Neural cell (in vitro differentiated cells): Measurements from ENCODE around the gene CST9L. TPM values are rescaled to one million over a fixed set of nuclear protein-coding genes. Genes with fewer than 3 reads are reported as not detected.

Source experiments
- H2AFZ ChIP-seq: fragments of 200-600, 300-800 bp; sonication (generic), shearing (Covaris generic); 2 replicates; pipeline ENCODE4 v1.6.0; 2014; ENCODE audit warnings: low read depth, mild to moderate bottlenecking, antibody characterized with exemption, low read length, moderate library complexity
- H3F3A ChIP-seq: fragments of 200-600 bp; shearing (Covaris generic); 2 replicates; pipeline ENCODE4 v1.6.1; 2016; ENCODE audit warnings: mild to moderate bottlenecking, moderate library complexity, mixed read lengths, antibody characterized with exemption, low read length; ENCODE audit not compliant: insufficient read depth, poor library complexity, severe bottlenecking
- H3K27ac ChIP-seq: fragments of 200-600, 300-800 bp; sonication (generic), shearing (Covaris generic); 2 replicates; pipeline ENCODE4 v1.5.1; 2014; ENCODE audit warnings: mild to moderate bottlenecking, low read length, moderate library complexity
- H3K27me3 ChIP-seq: fragments of 300-800, 200-600 bp; sonication (generic), shearing (Covaris generic); 2 replicates; pipeline ENCODE4 v1.6.0; 2014; ENCODE audit warnings: mild to moderate bottlenecking, low read depth, low read length, moderate library complexity; ENCODE audit not compliant: insufficient read depth
- H3K36me3 ChIP-seq: fragments of 300-800, 200-600 bp; sonication (generic), shearing (Covaris generic); 2 replicates; pipeline ENCODE4 v1.5.1; 2014; ENCODE audit warnings: mild to moderate bottlenecking, antibody characterized with exemption, low read length, moderate library complexity; ENCODE audit not compliant: insufficient read depth
- H3K4me2 ChIP-seq: fragments of 300-800, 200-600 bp; sonication (generic), shearing (Covaris generic); 2 replicates; pipeline ENCODE4 v1.6.0; 2014; ENCODE audit warnings: mild to moderate bottlenecking, low read length
- H3K4me3 ChIP-seq: fragments of 300-800, 200-600 bp; sonication (generic), shearing (Covaris generic); 2 replicates; pipeline ENCODE4 v1.5.1; 2014; ENCODE audit warnings: mild to moderate bottlenecking, low read length, moderate library complexity
- H3K79me2 ChIP-seq: fragments of 200-600 bp; shearing (Covaris generic); replicated peaks from 2 replicates; pipeline ENCODE4 v1.6.0; 2014; ENCODE audit warnings: mild to moderate bottlenecking, low read length, moderate library complexity; ENCODE audit not compliant: insufficient read depth
- H3K9ac ChIP-seq: fragments of 300-800, 200-600 bp; sonication (generic), shearing (Covaris generic); 2 replicates; pipeline ENCODE4 v1.6.1; 2016; ENCODE audit warnings: mild to moderate bottlenecking, low read length, mixed read lengths
- H3K9me2 ChIP-seq: fragments of 200-600 bp; shearing (Covaris generic); 2 replicates; pipeline ENCODE4 v1.6.1; 2016; ENCODE audit warnings: mild to moderate bottlenecking, low read length, mixed read lengths; ENCODE audit not compliant: insufficient read depth
- H3K9me3 ChIP-seq: fragments of 200-600, 300-800 bp; sonication (generic), shearing (Covaris generic); 2 replicates; pipeline ENCODE4 v1.6.1; 2016; ENCODE audit warnings: mild to moderate bottlenecking, mixed run types, low read length, moderate library complexity, mixed read lengths
- H4K20me1 ChIP-seq: fragments of 200-600 bp; shearing (Covaris generic); 2 replicates; pipeline ENCODE4 v1.6.1; 2016; ENCODE audit warnings: mild to moderate bottlenecking, mixed run types; ENCODE audit not compliant: insufficient read depth
- CTCF ChIP-seq: fragments of 450-650 bp; IDR thresholded peaks from 2 replicates; pipeline ENCODE4 v1.5.1; 2014; ENCODE audit warnings: antibody characterized with exemption, mild to moderate bottlenecking, moderate library complexity; ENCODE audit not compliant: poor library complexity, severe bottlenecking
- EP300 ChIP-seq: fragments of 450-650 bp; conservative IDR thresholded peaks from 2 replicates; pipeline ENCODE4 v1.6.1; 2014; ENCODE audit warnings: antibody characterized with exemption, mild to moderate bottlenecking, moderate library complexity; ENCODE audit not compliant: poor library complexity, severe bottlenecking
- EZH2 ChIP-seq: fragments of 200-600, 300-800 bp; shearing (Covaris generic), sonication (generic); IDR thresholded peaks from 2 replicates; pipeline ENCODE4 v1.6.1; 2014; ENCODE audit warnings: antibody characterized with exemption, low read length, borderline replicate concordance, mild to moderate bottlenecking; ENCODE audit not compliant: insufficient read depth, poor library complexity, severe bottlenecking
- MXI1 ChIP-seq: fragments of 450-650 bp; conservative IDR thresholded peaks from 2 replicates; pipeline ENCODE4 v1.6.1; 2014; ENCODE audit warnings: antibody characterized with exemption, mild to moderate bottlenecking; ENCODE audit not compliant: poor library complexity, severe bottlenecking
- POLR2AphosphoS5 ChIP-seq: IDR thresholded peaks from 2 replicates; pipeline ENCODE4 v1.6.1; 2012
- RAD21 ChIP-seq: fragments of 450-650 bp; conservative IDR thresholded peaks from 2 replicates; pipeline ENCODE4 v1.6.1; 2014; ENCODE audit warnings: antibody characterized with exemption, mild to moderate bottlenecking, moderate library complexity
- SMC3 ChIP-seq: fragments of 450-650 bp; conservative IDR thresholded peaks from 2 replicates; pipeline ENCODE4 v1.6.1; 2014; ENCODE audit warnings: antibody characterized with exemption, mild to moderate bottlenecking, moderate library complexity; ENCODE audit not compliant: poor library complexity
- TAF1 ChIP-seq: IDR thresholded peaks from 2 replicates; pipeline ENCODE4 v1.6.1; 2012; ENCODE audit warnings: low read depth
- polyA plus RNA-seq: library from polyadenylated mRNA; depleted of rRNA; stranded (reverse); fragments of >200 nt; gene quantifications from 2 replicates; pipeline ENCODE4 v1.2.3, GENCODE V29; 2014
- TF ChIP-seq, protein P1 (sequence below): IDR thresholded peaks from 2 replicates; pipeline ENCODE4 v1.6.1; 2012; ENCODE audit warnings: borderline replicate concordance

Gene CST9L
- polyA plus RNA-seq, 1 donor from 2014 or later: not detected

- Histone ChIP-seq H4K20me1 (no peaks in the 10 kb centered on the region), H3K27ac (no peak overlapping the region), H2AFZ (no peak overlapping the region), H3K27me3 (no peaks in the 10 kb centered on the region), H3K4me2 (no peak overlapping the region), H3K4me3 (no peak overlapping the region), H3K9me2 (no peaks in the 10 kb centered on the region), H3K9ac (no peak overlapping the region), H3F3A (no peaks in the 10 kb centered on the region), H3K9me3 (no peaks in the 10 kb centered on the region), H3K36me3 (no peaks in the 10 kb centered on the region), H3K79me2 (no peaks in the 10 kb centered on the region)
- TF ChIP-seq TAF1: no peak
- no peak for TF ChIP-seq MXI1
These were observed 31.8 kb downstream of the CST9L start for GRCh38 chr20:23536328-23536974.

DNA sequence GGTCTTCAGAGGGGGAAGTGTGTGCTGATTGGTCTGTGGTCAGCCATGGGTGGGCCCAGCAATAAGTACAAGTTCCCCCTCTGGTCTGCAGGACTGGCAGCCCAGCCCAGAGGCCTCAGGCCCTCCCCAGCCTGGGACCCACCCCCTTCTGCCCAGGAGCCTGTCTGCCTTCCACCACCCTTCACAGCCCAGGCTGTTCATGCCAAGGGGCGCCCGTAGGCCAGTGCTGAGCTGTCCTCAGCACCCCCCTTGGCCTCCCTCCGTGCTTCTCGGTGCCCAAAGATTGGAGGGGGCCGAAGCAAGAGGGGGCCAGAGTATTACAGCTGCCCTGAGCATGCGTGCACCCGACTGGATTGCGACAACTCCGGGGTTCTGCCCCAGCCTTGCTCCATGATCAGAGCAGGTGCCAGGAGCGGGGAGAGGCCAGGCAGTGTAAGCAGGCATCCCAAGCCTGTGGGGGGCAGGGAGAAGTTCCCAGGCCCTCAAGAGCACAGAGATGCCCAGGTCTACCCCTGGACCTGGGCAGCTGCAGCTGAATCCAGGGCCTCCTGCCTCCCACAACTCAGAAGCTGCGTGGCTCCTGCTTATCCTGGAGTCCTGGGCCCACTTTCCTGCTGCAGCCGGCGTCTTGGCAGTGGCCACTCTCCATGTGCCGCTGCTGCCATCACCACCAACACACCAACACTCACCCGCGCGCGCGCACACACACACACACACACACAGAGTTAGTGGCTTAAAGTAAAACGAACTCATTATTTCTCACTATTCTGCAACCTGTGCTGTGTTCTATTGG lies 33.3 kb downstream of the CST9L start:
- no peaks in the 10 kb centered on the region for H3F3A ChIP-seq
- H3K9me2 ChIP-seq: no peaks in the 10 kb centered on the region
- H4K20me1 ChIP-seq: no peaks in the 10 kb centered on the region
- no peak overlapping the region for H3K4me2 ChIP-seq
- no peaks in the 10 kb centered on the region for H3K36me3 ChIP-seq
- H3K9ac ChIP-seq: no peak overlapping the region
- TF ChIP-seq, protein P1, sequence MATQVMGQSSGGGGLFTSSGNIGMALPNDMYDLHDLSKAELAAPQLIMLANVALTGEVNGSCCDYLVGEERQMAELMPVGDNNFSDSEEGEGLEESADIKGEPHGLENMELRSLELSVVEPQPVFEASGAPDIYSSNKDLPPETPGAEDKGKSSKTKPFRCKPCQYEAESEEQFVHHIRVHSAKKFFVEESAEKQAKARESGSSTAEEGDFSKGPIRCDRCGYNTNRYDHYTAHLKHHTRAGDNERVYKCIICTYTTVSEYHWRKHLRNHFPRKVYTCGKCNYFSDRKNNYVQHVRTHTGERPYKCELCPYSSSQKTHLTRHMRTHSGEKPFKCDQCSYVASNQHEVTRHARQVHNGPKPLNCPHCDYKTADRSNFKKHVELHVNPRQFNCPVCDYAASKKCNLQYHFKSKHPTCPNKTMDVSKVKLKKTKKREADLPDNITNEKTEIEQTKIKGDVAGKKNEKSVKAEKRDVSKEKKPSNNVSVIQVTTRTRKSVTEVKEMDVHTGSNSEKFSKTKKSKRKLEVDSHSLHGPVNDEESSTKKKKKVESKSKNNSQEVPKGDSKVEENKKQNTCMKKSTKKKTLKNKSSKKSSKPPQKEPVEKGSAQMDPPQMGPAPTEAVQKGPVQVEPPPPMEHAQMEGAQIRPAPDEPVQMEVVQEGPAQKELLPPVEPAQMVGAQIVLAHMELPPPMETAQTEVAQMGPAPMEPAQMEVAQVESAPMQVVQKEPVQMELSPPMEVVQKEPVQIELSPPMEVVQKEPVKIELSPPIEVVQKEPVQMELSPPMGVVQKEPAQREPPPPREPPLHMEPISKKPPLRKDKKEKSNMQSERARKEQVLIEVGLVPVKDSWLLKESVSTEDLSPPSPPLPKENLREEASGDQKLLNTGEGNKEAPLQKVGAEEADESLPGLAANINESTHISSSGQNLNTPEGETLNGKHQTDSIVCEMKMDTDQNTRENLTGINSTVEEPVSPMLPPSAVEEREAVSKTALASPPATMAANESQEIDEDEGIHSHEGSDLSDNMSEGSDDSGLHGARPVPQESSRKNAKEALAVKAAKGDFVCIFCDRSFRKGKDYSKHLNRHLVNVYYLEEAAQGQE: no peak
- no peak for TF ChIP-seq EP300
- no peak for TF ChIP-seq POLR2AphosphoS5
- TF ChIP-seq CTCF: no peak
- no peak for TF ChIP-seq MXI1
- no peak for TF ChIP-seq TAF1
- no peaks in the 10 kb centered on the region for H3K27me3 ChIP-seq
- no peaks in the 10 kb centered on the region for H3K9me3 ChIP-seq
- no peak overlapping the region for H3K4me3 ChIP-seq
- no peaks in the 10 kb centered on the region for H3K79me2 ChIP-seq
- no peak overlapping the region for H2AFZ ChIP-seq
- H3K27ac ChIP-seq: no peak overlapping the region

- Histone ChIP-seq H3K4me2 (no peak overlapping the region), H2AFZ (no peak overlapping the region), H4K20me1 (no peaks in the 10 kb centered on the region), H3K27me3 (no peaks in the 10 kb centered on the region), H3F3A (no peaks in the 10 kb centered on the region), H3K9me2 (no peaks in the 10 kb centered on the region), H3K36me3 (no peaks in the 10 kb centered on the region), H3K79me2 (no peaks in the 10 kb centered on the region), H3K4me3 (no peak overlapping the region), H3K9me3 (no peaks in the 10 kb centered on the region), H3K9ac (no peak overlapping the region), H3K27ac (no peak overlapping the region)
- no peak for TF ChIP-seq EP300
- no peak for TF ChIP-seq TAF1
- TF ChIP-seq CTCF: no peak
- TF ChIP-seq RAD21: no peak
- no peak for TF ChIP-seq SMC3
- no peak for TF ChIP-seq MXI1
- TF ChIP-seq, protein P1: no peak
- TF ChIP-seq EZH2: no peak
- TF ChIP-seq POLR2AphosphoS5: no peak
These were observed 35.1 kb downstream of the CST9L start for GRCh38 chr20:23533161-23533560.
